ENCODE results near the gene POU2AF1.

DNA sequence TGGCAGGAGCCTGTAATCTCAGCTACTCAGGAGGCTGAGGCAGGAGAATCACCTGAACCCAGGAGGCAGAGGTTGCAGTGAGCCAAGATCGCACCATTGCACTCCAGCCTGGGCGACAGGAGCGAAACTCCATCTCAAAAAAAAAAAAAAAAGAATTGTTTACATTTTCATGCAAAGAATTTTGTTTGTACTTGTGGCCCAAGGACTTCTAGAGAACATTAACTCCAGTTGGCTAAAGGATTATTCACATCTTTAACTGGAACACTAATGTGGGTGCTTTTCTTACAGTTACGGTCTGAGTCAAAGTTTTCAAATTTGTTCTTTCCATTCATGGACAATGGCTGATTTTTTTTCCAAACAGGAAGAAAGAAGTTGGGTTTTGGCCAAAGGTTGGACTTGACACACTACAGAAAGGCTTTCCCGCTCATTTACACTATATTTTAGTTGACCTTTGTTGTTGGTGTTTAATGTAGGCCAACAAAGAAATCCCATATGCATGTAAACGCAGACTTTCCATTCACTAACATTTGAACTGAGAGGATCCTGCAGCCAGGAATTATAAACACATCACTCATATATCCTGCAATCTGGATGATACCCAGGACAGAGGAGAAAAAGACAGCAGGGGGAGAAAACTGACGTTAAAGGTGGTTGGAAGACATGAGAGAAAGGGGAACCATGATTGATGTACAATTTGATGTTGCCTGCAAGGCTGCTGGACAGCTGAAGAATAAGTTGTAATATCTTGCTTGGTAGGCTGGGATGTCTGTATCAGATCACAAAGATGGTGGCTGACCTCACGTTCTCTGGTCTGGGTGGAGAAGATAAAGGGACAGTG lies 13.1 kb downstream of the POU2AF1 start:
- TF ChIP-seq, protein P1, sequence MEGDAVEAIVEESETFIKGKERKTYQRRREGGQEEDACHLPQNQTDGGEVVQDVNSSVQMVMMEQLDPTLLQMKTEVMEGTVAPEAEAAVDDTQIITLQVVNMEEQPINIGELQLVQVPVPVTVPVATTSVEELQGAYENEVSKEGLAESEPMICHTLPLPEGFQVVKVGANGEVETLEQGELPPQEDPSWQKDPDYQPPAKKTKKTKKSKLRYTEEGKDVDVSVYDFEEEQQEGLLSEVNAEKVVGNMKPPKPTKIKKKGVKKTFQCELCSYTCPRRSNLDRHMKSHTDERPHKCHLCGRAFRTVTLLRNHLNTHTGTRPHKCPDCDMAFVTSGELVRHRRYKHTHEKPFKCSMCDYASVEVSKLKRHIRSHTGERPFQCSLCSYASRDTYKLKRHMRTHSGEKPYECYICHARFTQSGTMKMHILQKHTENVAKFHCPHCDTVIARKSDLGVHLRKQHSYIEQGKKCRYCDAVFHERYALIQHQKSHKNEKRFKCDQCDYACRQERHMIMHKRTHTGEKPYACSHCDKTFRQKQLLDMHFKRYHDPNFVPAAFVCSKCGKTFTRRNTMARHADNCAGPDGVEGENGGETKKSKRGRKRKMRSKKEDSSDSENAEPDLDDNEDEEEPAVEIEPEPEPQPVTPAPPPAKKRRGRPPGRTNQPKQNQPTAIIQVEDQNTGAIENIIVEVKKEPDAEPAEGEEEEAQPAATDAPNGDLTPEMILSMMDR (IDR thresholded peaks at IDR 0.05), result no peak
- TF ChIP-seq EP300 (IDR thresholded peaks at IDR 0.05; ENCODE audit: low read depth), result no peak
- no peak for TF ChIP-seq POLR2A (IDR thresholded peaks at IDR 0.05)
- no peak for TF ChIP-seq POLR2AphosphoS5 (IDR thresholded peaks at IDR 0.05)
